Endothelial cell (in vitro differentiated cells): ENCODE results near the gene TSGA10. TPM values are rescaled to one million over a fixed set of nuclear protein-coding genes. Genes with fewer than 3 reads are reported as not detected.

Source experiments
- DNase-seq: peaks from one replicate; pipeline ENCODE4 v3.0.0; 2021; ENCODE audit warnings: low spot score
- H3K27ac Mint-ChIP-seq: one replicate; pipeline ENCODE4 v1.8.0; 2021; ENCODE audit warnings: mixed read lengths, inconsistent platforms; ENCODE audit not compliant: unreplicated experiment
- H3K27me3 Mint-ChIP-seq: one replicate; pipeline ENCODE4 v1.8.0; 2021; ENCODE audit warnings: mild to moderate bottlenecking, moderate library complexity, mixed read lengths, inconsistent platforms; ENCODE audit not compliant: unreplicated experiment
- H3K36me3 Mint-ChIP-seq: one replicate; pipeline ENCODE4 v1.8.0; 2021; ENCODE audit warnings: mild to moderate bottlenecking, low read depth, mixed read lengths, inconsistent platforms; ENCODE audit not compliant: unreplicated experiment
- H3K4me1 Mint-ChIP-seq: one replicate; pipeline ENCODE4 v1.8.0; 2021; ENCODE audit warnings: mild to moderate bottlenecking, mixed read lengths, inconsistent platforms; ENCODE audit not compliant: unreplicated experiment
- H3K4me3 Mint-ChIP-seq: one replicate; pipeline ENCODE4 v1.8.0; 2021; ENCODE audit warnings: mild to moderate bottlenecking, mixed read lengths, inconsistent platforms; ENCODE audit not compliant: unreplicated experiment
- H3K9me3 Mint-ChIP-seq: one replicate; pipeline ENCODE4 v1.8.0; 2021; ENCODE audit warnings: mixed read lengths, inconsistent platforms; ENCODE audit not compliant: unreplicated experiment
- total RNA-seq: library from RNA; stranded (reverse); fragmentation: NEBNext Ultra II Directional; extraction: Animal tissue kit (Norgen Biotek cat#: 25700); gene quantifications from one replicate; pipeline ENCODE4 v1.2.1, GENCODE V29; 2021; ENCODE audit not compliant: unreplicated experiment
- TF ChIP-seq, protein P1 (sequence below): fragments of 200-600 bp; sonication (generic); IDR thresholded peaks from one replicate; pipeline ENCODE4 v1.5.0; 2021; ENCODE audit warnings: antibody characterized with exemption; ENCODE audit not compliant: unreplicated experiment

The TSGA10 gene
- total RNA-seq, 1 donor from 2014 or later: 4.2 TPM

DNA sequence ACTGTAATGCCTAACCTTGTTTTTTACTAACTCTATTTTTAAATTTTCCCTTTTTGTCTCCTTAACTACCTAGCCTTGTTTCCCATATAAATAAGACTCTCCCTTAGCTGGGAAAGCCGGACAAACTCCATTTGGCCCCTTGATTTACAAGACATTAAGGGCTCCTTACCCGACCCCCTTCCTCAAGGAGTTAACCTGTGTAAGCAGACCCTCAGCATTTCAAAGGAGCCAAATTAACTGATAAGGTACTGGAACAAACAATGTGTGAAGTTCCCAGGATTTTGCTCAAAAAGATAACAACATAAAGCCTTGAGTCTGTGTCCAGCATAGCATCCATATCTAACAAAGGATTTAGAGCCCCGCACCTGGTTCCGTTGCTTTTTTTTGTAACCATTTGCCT is 72.9 kb downstream of the TSGA10 start:
- H3K4me3 Mint-ChIP-seq: no peak overlapping the region
- H3K27me3 Mint-ChIP-seq: no peaks in the 10 kb centered on the region
- H3K27ac Mint-ChIP-seq: peak overlapping the region; percentile 25
- no peaks in the 10 kb centered on the region for H3K9me3 Mint-ChIP-seq
- H3K36me3 Mint-ChIP-seq: no peaks in the 10 kb centered on the region
- no peak for DNase-seq
- H3K4me1 Mint-ChIP-seq: peaks cover 6% of the 10 kb centered on the region
- TF ChIP-seq, protein P1, sequence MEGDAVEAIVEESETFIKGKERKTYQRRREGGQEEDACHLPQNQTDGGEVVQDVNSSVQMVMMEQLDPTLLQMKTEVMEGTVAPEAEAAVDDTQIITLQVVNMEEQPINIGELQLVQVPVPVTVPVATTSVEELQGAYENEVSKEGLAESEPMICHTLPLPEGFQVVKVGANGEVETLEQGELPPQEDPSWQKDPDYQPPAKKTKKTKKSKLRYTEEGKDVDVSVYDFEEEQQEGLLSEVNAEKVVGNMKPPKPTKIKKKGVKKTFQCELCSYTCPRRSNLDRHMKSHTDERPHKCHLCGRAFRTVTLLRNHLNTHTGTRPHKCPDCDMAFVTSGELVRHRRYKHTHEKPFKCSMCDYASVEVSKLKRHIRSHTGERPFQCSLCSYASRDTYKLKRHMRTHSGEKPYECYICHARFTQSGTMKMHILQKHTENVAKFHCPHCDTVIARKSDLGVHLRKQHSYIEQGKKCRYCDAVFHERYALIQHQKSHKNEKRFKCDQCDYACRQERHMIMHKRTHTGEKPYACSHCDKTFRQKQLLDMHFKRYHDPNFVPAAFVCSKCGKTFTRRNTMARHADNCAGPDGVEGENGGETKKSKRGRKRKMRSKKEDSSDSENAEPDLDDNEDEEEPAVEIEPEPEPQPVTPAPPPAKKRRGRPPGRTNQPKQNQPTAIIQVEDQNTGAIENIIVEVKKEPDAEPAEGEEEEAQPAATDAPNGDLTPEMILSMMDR: no peak

DNA sequence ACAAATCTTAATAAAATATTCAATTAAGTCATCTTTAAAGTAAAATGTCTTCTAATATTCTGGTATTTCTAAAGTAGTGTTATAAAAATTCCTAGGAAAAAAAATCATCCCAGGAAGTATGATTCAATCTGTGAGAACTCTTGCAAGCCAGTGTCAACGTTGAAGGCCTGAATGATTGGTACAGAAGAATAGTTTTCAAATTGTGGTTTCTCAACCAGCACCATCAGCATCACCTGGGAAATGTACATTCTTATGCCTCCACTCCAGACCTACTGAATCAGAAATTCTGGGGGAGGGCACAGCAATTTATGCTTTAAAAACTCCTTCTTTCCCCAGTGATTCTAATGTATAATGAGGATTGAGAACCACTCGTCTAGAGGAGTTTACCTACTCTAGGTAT is 75.5 kb downstream of the TSGA10 start:
- Mint-ChIP-seq H3K4me1 (peaks cover 6% of the 10 kb centered on the region), H3K27me3 (no peaks in the 10 kb centered on the region), H3K4me3 (no peak overlapping the region), H3K27ac (no peak overlapping the region), H3K36me3 (no peaks in the 10 kb centered on the region), H3K9me3 (no peaks in the 10 kb centered on the region)
- no peak for DNase-seq
- TF ChIP-seq, protein P1: no peak

DNA sequence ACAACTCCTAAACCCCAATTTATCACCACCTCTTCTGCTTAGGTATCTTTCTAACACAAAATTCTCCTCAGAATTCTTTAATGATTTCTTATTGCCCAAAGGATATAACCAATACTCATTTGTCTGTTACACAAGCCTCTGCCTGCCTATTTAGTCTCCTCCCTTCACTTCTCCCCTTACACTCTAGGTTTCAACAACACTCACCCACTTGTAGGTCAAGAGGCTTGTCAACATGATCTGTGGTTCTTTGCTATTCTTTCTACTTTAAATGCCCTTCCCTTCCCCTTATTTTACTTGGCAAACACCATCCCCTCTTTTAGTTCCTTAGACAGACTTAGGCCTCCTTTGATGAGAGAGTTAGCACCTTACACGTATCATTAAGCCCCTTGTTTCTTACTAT is 82.2 kb downstream of the TSGA10 start:
- no peaks in the 10 kb centered on the region for H3K9me3 Mint-ChIP-seq
- DNase-seq: no peak
- no peak overlapping the region for H3K27ac Mint-ChIP-seq
- no peaks in the 10 kb centered on the region for H3K4me1 Mint-ChIP-seq
- no peaks in the 10 kb centered on the region for H3K27me3 Mint-ChIP-seq
- no peak overlapping the region for H3K4me3 Mint-ChIP-seq
- TF ChIP-seq, protein P1: no peak
- H3K36me3 Mint-ChIP-seq: no peaks in the 10 kb centered on the region

DNA sequence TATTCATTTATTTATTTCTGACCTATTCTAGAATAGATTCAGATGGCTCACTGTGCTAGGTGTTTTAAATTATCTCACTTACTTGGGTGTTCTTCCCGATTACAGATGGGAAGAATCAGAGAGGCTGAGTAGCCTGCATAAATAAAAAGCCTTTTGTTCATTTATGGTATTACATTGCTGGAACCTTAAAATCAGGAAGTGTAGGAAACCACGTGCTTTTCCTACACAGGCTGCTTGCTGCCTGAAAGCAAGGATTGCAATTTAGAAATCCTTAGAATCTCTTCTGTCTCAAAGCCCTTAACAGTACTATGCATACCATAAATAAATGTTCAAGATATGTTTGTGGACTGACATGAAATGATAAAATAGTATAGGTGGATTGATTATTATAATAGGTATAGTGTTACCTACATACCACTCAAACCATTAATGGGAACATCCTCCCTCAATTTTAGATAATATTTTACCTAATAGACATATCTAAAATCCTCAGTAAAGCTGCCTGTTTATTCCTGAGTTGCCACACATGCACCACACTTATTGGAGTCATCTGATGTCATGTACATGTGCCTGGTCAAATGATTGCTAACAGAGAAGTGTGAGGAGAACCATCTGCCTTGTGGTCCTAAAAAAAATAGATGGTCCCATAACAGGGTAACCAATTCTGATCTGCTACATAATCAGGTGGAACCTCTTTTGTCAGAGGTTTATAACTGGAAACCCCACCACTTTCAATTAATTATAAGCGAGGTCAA is 86.7 kb downstream of the TSGA10 start:
- H3K27ac Mint-ChIP-seq: no peak overlapping the region
- no peaks in the 10 kb centered on the region for H3K36me3 Mint-ChIP-seq
- H3K4me1 Mint-ChIP-seq: no peaks in the 10 kb centered on the region
- no peak overlapping the region for H3K4me3 Mint-ChIP-seq
- no peak for DNase-seq
- H3K9me3 Mint-ChIP-seq: no peaks in the 10 kb centered on the region
- H3K27me3 Mint-ChIP-seq: no peaks in the 10 kb centered on the region
- TF ChIP-seq, protein P1: no peak
